Mammary epithelial cell (primary cell): ENCODE measurements around the gene KLHL29.

ENCODE experiments used
- CTCF ChIP-seq, 2 donors: IDR thresholded peaks in 1 of 2; conservative IDR thresholded peaks in 1 of 2; 2 replicates each; pipeline ENCODE4 v1.5.1; 2011 to 2012; ENCODE audit warnings: inconsistent platforms in 2 of 2, low read length in 2 of 2, mild to moderate bottlenecking in 2 of 2, control low read depth in 1 of 2, low read depth in 1 of 2; ENCODE audit not compliant: insufficient read depth in 1 of 2; ENCODE audit errors: extremely low read depth in 1 of 2
- EZH2 ChIP-seq: IDR thresholded peaks from 2 replicates; pipeline ENCODE4 v1.6.1; 2012; ENCODE audit warnings: low read length, inconsistent platforms, borderline replicate concordance

- TF ChIP-seq EZH2 (no peak), CTCF (conservative IDR thresholded peaks at IDR 0.05 in 1 of 2, IDR thresholded peaks at IDR 0.05 in 1 of 2; ENCODE audit: extremely low read depth in 1 of 2, insufficient read depth in 1 of 2, low read depth in 1 of 2, low read length in 2 of 2) (no peak)
These were observed 271.1 kb downstream of the KLHL29 start for GRCh38 chr2:23655934-23656596.
